NAMALWA (cell line): Measurements from ENCODE around the gene MTG2.
"Not testable (repeated sequence)": the region's sequence is repeated elsewhere in the genome, so short reads cannot be mapped to it uniquely, and the experiment has no call there.

ENCODE experiments used
- DNase-seq: peaks from one replicate; pipeline ENCODE4 v3.0.0-alpha.2; 2015; ENCODE audit warnings: low spot score

The MTG2 gene

GRCh38 chr20:62146019-62146755 lies 36.6 kb upstream of the MTG2 start:
- DNase-seq, result no peak

GRCh38 chr20:62147125-62147524 lies 35.7 kb upstream of the MTG2 start:
- no peak for DNase-seq

- DNase-seq, result no peak
Observed at GRCh38 chr20:62147528-62147927, 35.3 kb upstream of the MTG2 start.

GRCh38 chr20:62148383-62148782 lies 34.4 kb upstream of the MTG2 start:
- not testable (repeated sequence) for DNase-seq

- no peak for DNase-seq
Observed at GRCh38 chr20:62148908-62149314, 33.9 kb upstream of the MTG2 start.

- no peak for DNase-seq
Observed at GRCh38 chr20:62149532-62150309, 33.1 kb upstream of the MTG2 start.

- no peak for DNase-seq
Observed at GRCh38 chr20:62150310-62150575, 32.6 kb upstream of the MTG2 start.

GRCh38 chr20:62151225-62151624 lies 31.6 kb upstream of the MTG2 start:
- DNase-seq, result no peak

- no peak for DNase-seq
Observed at GRCh38 chr20:62151835-62152364, 30.9 kb upstream of the MTG2 start.

GRCh38 chr20:62155428-62156253 lies 27.2 kb upstream of the MTG2 start:
- DNase-seq, result no peak

GRCh38 chr20:62156254-62156556 lies 26.6 kb upstream of the MTG2 start:
- no peak for DNase-seq

GRCh38 chr20:62156592-62157386 lies 26.0 kb upstream of the MTG2 start:
- peak; percentile 83 for DNase-seq

GRCh38 chr20:62157387-62158087 lies 25.3 kb upstream of the MTG2 start:
- DNase-seq, result no peak

- DNase-seq, result no peak
Observed at GRCh38 chr20:62158088-62158400, 24.8 kb upstream of the MTG2 start.

- DNase-seq, result no peak
Observed at GRCh38 chr20:62158541-62158940, 24.3 kb upstream of the MTG2 start.

- no peak for DNase-seq
Observed at GRCh38 chr20:62159052-62159451, 23.8 kb upstream of the MTG2 start.

- DNase-seq, result no peak
Observed at GRCh38 chr20:62159839-62160238, 23.0 kb upstream of the MTG2 start.

GRCh38 chr20:62160253-62160652 lies 22.6 kb upstream of the MTG2 start:
- DNase-seq, result no peak

- no peak for DNase-seq
Observed at GRCh38 chr20:62160876-62161275, 22.0 kb upstream of the MTG2 start.

GRCh38 chr20:62161347-62161746 lies 21.5 kb upstream of the MTG2 start:
- no peak for DNase-seq

- no peak for DNase-seq
Observed at GRCh38 chr20:62162765-62163484, 19.9 kb upstream of the MTG2 start.
